GM18526 (cell line): ENCODE results near the gene DEF6.

Experiments
- POLR2A ChIP-seq: IDR thresholded peaks from 3 replicates; pipeline ENCODE4 v1.6.1; 2011; ENCODE audit not compliant: insufficient read length; ENCODE audit errors: extremely low read depth

Gene DEF6

GRCh38 chr6:35319346-35320030 is 21.9 kb downstream of the DEF6 start:
- TF ChIP-seq POLR2A, result no peak

- TF ChIP-seq POLR2A, result no peak
Measured at GRCh38 chr6:35320031-35320410, 22.4 kb downstream of the DEF6 start.

- TF ChIP-seq POLR2A, result no peak
Measured at GRCh38 chr6:35321091-35321490, 23.5 kb downstream of the DEF6 start.

GRCh38 chr6:35327349-35328027 is 29.9 kb downstream of the DEF6 start:
- TF ChIP-seq POLR2A, result no peak

- TF ChIP-seq POLR2A, result no peak
Measured at GRCh38 chr6:35328108-35328723, 30.6 kb downstream of the DEF6 start.

- no peak for TF ChIP-seq POLR2A
Measured at GRCh38 chr6:35330541-35331119, 33.0 kb downstream of the DEF6 start.

- no peak for TF ChIP-seq POLR2A
Measured at GRCh38 chr6:35341557-35341956, 43.9 kb downstream of the DEF6 start.

GRCh38 chr6:35342258-35343091 is 44.9 kb downstream of the DEF6 start, which contains the start of gene PPARD:
PPARD (plus strand) TSS chr6:35342558; CDS start chr6:35411088, 68,530 bp downstream.
- TF ChIP-seq POLR2A, result peak; percentile 29

GRCh38 chr6:35343092-35343834 is 45.6 kb downstream of the DEF6 start:
- TF ChIP-seq POLR2A, result no peak

GRCh38 chr6:35343835-35344550 is 46.4 kb downstream of the DEF6 start:
- no peak for TF ChIP-seq POLR2A

- TF ChIP-seq POLR2A, result no peak
Measured at GRCh38 chr6:35351422-35351821, 53.8 kb downstream of the DEF6 start.

GRCh38 chr6:35352735-35353134 is 55.1 kb downstream of the DEF6 start:
- TF ChIP-seq POLR2A, result no peak

GRCh38 chr6:35354361-35355135 is 56.9 kb downstream of the DEF6 start:
- no peak for TF ChIP-seq POLR2A
